ENCODE data around the gene SLC12A2.

DNA sequence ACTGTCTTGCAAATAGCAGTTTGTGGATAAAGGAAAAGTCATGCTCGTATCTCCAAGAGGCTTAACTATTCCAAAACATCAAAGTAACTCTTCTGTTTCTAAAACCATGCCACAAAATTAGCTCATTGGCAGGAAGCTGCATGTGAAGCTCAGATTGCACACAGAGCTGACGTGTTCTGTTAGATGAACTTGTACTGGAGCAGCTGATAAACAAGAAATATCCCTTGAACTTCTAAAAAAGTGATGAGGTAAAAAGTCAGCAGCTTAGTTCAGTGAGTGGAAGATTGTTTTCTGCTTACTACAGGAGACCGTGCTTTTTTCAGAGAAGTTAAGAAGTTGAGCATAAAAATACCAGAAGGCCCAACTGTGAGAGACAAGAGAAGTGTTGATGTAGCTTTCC, 113.2 kb downstream of the SLC12A2 start:
- no peak for TF ChIP-seq POLR2A (IDR thresholded peaks at IDR 0.05)
- TF ChIP-seq, protein P1, sequence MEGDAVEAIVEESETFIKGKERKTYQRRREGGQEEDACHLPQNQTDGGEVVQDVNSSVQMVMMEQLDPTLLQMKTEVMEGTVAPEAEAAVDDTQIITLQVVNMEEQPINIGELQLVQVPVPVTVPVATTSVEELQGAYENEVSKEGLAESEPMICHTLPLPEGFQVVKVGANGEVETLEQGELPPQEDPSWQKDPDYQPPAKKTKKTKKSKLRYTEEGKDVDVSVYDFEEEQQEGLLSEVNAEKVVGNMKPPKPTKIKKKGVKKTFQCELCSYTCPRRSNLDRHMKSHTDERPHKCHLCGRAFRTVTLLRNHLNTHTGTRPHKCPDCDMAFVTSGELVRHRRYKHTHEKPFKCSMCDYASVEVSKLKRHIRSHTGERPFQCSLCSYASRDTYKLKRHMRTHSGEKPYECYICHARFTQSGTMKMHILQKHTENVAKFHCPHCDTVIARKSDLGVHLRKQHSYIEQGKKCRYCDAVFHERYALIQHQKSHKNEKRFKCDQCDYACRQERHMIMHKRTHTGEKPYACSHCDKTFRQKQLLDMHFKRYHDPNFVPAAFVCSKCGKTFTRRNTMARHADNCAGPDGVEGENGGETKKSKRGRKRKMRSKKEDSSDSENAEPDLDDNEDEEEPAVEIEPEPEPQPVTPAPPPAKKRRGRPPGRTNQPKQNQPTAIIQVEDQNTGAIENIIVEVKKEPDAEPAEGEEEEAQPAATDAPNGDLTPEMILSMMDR (IDR thresholded peaks at IDR 0.05) = no peak

Data from uterus (tissue), 2 donors.